ENCODE data around the gene LIPI.

DNA sequence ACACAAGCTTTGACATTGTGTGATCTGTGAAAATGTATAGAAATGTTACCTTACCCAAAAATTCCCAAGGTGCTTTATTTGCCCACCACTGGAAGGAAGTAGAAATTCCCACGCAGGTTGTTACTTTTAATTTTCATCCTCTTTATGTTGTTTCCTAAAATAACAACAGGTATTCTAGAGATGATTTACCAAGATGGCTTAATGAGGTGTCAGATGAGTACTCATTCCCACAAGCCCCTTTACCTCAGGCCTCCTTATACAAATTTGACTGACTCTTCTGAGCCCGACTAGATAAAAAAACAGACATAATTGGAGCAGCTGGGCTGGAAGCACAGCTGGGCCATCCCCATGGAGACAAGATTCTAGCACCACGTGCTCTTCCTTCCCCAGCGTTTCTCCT, 114.6 kb downstream of the LIPI start:
- no peak for TF ChIP-seq TAF1 (IDR thresholded peaks at IDR 0.05; ENCODE audit: borderline replicate concordance, low read depth, low read length)
- TF ChIP-seq POLR2AphosphoS5 (IDR thresholded peaks at IDR 0.05; ENCODE audit: low read depth, low read length) = no peak
- TF ChIP-seq POLR2A (IDR thresholded peaks at IDR 0.05; ENCODE audit: low read depth, low read length) = no peak

All from GM12892 (cell line).